ENCODE results near the gene ACTA1. TPM values are rescaled to one million over a fixed set of nuclear protein-coding genes. Genes with fewer than 3 reads are reported as not detected.

ACTA1 gene
- total and polyA plus RNA-seq, 9 of the 15 experiments (the other 6 are each of a cell fraction or from before 2014, with no cell fraction given), result 0.07 to 0.36 TPM; not detected in 7

DNA sequence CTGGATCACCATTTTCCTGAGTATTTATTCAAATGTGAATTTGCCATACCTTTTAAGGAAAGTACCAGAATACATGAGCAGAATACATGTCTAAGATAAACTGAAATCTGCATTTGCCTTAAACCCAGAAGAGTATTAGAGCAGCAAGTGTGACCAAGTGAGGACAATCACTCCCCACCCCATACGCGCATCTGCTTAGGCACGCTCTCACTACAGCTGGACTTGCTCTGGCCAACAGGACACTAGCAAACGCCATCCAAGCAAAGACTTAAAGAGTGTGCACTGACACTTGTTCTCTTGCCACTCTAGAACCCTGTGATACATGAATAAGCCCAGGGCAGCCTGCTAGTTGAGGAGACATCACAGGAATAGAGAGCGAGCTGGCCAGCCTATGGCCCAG lies 48.6 kb upstream of the ACTA1 start:
- intact Hi-C loops (cut with micrococcal nuclease) (loop anchor here (1.0 to 5.0 kb wide), 2 partner anchors 60 to 224 kb away; no protein-coding TSS in a partner anchor), in situ Hi-C loops (cut with MboI) (loop anchor here (5.0 kb wide), 1 partner anchor 220 kb away; no protein-coding TSS in a partner anchor)
- POLR2A ChIA-PET, result interaction anchor here (1.0 to 1.6 kb wide), 4 partner anchors 8 to 26 kb away, joined by 3 to 10 read pairs (median 4); partner anchors contain the start of gene NUP133

More for the DNA sequence above, 48.6 kb upstream of the ACTA1 start:
- CTCF ChIA-PET (ENCODE audit: low intra/inter-chr PET ratio), result interaction anchor here (4.1 kb wide), 1 partner anchor 224 kb away, joined by 50 read pairs; no protein-coding TSS in a partner anchor
- Histone ChIP-seq H3K27ac (ENCODE audit: extremely low read depth, low read depth, low read length) (no peak overlapping the region), H3K79me2 (ENCODE audit: control insufficient read depth, insufficient read depth, low read length) (no peaks in the 10 kb centered on the region), H4K20me1 (replicated peaks; ENCODE audit: control insufficient read depth, insufficient read depth, low read length) (no peaks in the 10 kb centered on the region; the same call in 1 of the 2 replicates), H3K4me2 (ENCODE audit: insufficient read depth, low read length) (no peak overlapping the region), H3K4me3 (no peak overlapping the region), H3K4me1 (replicated peaks in 1 of 2; ENCODE audit: control insufficient read depth in 2 of 2, insufficient read depth in 2 of 2, low read length in 2 of 2) (peaks cover 0 to 8% of the 10 kb centered on the region in 2 experiments; a peak in 1 of 5 replicates), H3K36me3 (ENCODE audit: control insufficient read depth, insufficient read depth, low read length) (peaks cover 91% of the 10 kb centered on the region), H3K27me3 (ENCODE audit: control insufficient read depth in 2 of 2, insufficient read depth in 2 of 2, low read length in 2 of 2) (no peaks in the 10 kb centered on the region), H3K9ac (ENCODE audit: insufficient read depth in 1 of 2, low read depth in 2 of 2, low read length in 2 of 2) (no peak overlapping the region), H3K9me3 (replicated peaks; ENCODE audit: control insufficient read depth, insufficient read depth, low read depth, low read length) (no peaks in the 10 kb centered on the region), H2AFZ (ENCODE audit: low read depth, low read length) (no peak overlapping the region), H3K9me1 (ENCODE audit: control insufficient read depth, insufficient read depth, low read length) (no peaks in the 10 kb centered on the region)
- FAIRE-seq (no peak), DNase-seq (ENCODE audit: extremely low read depth in 1 of 4, low spot score in 3 of 4) (no peak), ATAC-seq (no peak; the same call in 2 of the 3 replicates)
- BruUV-seq (replicated peaks), result no TSS peak
- TF ChIP-seq, protein P1, sequence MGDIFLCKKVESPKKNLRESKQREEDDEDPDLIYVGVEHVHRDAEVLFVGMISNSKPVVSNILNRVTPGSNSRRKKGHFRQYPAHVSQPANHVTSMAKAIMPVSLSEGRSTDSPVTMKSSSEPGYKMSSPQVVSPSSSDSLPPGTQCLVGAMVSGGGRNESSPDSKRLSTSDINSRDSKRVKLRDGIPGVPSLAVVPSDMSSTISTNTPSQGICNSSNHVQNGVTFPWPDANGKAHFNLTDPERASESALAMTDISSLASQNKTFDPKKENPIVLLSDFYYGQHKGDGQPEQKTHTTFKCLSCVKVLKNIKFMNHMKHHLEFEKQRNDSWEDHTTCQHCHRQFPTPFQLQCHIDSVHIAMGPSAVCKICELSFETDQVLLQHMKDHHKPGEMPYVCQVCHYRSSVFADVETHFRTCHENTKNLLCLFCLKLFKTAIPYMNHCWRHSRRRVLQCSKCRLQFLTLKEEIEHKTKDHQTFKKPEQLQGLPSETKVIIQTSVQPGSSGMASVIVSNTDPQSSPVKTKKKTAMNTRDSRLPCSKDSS (IDR thresholded peaks at IDR 0.05; ENCODE audit: low read depth, partially characterized antibody), result no peak
- TF ChIP-seq, protein P2, sequence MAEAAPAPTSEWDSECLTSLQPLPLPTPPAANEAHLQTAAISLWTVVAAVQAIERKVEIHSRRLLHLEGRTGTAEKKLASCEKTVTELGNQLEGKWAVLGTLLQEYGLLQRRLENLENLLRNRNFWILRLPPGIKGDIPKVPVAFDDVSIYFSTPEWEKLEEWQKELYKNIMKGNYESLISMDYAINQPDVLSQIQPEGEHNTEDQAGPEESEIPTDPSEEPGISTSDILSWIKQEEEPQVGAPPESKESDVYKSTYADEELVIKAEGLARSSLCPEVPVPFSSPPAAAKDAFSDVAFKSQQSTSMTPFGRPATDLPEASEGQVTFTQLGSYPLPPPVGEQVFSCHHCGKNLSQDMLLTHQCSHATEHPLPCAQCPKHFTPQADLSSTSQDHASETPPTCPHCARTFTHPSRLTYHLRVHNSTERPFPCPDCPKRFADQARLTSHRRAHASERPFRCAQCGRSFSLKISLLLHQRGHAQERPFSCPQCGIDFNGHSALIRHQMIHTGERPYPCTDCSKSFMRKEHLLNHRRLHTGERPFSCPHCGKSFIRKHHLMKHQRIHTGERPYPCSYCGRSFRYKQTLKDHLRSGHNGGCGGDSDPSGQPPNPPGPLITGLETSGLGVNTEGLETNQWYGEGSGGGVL (CRISPR knock-in tag; IDR thresholded peaks at IDR 0.05), result no peak
- TF ChIP-seq MCM5 (IDR thresholded peaks at IDR 0.05; ENCODE audit: low read depth) (no peak), TCF7L2 (IDR thresholded peaks at IDR 0.05; ENCODE audit: low read depth, low read length) (no peak), PTBP1 (IDR thresholded peaks at IDR 0.05; ENCODE audit: low read depth, low read length) (no peak), KLF16 (IDR thresholded peaks at IDR 0.05) (no peak), ARID1B (IDR thresholded peaks at IDR 0.05) (no peak), HNRNPK (IDR thresholded peaks at IDR 0.05; ENCODE audit: low read depth, low read length, poor library complexity, severe bottlenecking) (no peak), PCBP2 (IDR thresholded peaks at IDR 0.05; ENCODE audit: low read depth, low read length, poor library complexity, severe bottlenecking) (no peak), ZNF146 (CRISPR knock-in tag; IDR thresholded peaks at IDR 0.05; ENCODE audit: unreplicated experiment) (no peak), SRSF3 (IDR thresholded peaks at IDR 0.05; ENCODE audit: insufficient read depth, low read length) (no peak), SMAD2 (IDR thresholded peaks at IDR 0.05; ENCODE audit: low read depth, low read length) (no peak), PHTF2 (CRISPR knock-in tag; IDR thresholded peaks at IDR 0.05) (no peak), ZNF12 (CRISPR knock-in tag; IDR thresholded peaks at IDR 0.05) (no peak)
- TF ChIP-seq, protein P3, sequence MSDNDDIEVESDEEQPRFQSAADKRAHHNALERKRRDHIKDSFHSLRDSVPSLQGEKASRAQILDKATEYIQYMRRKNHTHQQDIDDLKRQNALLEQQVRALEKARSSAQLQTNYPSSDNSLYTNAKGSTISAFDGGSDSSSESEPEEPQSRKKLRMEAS (CRISPR knock-in tag; IDR thresholded peaks at IDR 0.05), result no peak
- TF ChIP-seq, protein P4, sequence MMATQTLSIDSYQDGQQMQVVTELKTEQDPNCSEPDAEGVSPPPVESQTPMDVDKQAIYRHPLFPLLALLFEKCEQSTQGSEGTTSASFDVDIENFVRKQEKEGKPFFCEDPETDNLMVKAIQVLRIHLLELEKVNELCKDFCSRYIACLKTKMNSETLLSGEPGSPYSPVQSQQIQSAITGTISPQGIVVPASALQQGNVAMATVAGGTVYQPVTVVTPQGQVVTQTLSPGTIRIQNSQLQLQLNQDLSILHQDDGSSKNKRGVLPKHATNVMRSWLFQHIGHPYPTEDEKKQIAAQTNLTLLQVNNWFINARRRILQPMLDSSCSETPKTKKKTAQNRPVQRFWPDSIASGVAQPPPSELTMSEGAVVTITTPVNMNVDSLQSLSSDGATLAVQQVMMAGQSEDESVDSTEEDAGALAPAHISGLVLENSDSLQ (IDR thresholded peaks at IDR 0.05), result no peak
- TF ChIP-seq, protein P5, sequence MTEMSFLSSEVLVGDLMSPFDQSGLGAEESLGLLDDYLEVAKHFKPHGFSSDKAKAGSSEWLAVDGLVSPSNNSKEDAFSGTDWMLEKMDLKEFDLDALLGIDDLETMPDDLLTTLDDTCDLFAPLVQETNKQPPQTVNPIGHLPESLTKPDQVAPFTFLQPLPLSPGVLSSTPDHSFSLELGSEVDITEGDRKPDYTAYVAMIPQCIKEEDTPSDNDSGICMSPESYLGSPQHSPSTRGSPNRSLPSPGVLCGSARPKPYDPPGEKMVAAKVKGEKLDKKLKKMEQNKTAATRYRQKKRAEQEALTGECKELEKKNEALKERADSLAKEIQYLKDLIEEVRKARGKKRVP (CRISPR knock-in tag; IDR thresholded peaks at IDR 0.05), result no peak
- 93% methylated on average over 5 of the region's 5 CpGs for WGBS (ENCODE audit: insufficient coverage, low coverage, missing lambda C conversion rate)

Data from K562 (cell line).